ENCODE data around the gene ARHGEF38.
A peak's percentile ranks its signal among the peaks of the same experiment; 100 is the strongest.

ARHGEF38 gene

DNA sequence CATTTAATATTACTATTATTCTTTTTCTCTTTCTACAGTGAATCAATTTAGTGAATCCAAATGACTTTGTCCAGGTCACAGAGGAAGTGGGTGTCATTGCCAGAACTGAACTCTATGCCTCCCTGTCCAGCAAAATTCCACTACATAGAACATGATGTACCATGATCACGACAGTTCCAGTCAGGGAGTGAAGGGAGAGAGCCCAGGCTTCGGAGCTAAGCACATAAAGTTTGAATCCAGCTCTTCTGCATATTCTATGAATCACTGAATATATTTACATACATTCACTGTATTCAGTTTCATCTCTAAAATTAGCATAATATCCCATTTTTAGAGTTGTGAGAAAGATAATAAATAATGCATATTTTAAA, 17.4 kb downstream of the ARHGEF38 start:
- TF ChIP-seq, protein P1, sequence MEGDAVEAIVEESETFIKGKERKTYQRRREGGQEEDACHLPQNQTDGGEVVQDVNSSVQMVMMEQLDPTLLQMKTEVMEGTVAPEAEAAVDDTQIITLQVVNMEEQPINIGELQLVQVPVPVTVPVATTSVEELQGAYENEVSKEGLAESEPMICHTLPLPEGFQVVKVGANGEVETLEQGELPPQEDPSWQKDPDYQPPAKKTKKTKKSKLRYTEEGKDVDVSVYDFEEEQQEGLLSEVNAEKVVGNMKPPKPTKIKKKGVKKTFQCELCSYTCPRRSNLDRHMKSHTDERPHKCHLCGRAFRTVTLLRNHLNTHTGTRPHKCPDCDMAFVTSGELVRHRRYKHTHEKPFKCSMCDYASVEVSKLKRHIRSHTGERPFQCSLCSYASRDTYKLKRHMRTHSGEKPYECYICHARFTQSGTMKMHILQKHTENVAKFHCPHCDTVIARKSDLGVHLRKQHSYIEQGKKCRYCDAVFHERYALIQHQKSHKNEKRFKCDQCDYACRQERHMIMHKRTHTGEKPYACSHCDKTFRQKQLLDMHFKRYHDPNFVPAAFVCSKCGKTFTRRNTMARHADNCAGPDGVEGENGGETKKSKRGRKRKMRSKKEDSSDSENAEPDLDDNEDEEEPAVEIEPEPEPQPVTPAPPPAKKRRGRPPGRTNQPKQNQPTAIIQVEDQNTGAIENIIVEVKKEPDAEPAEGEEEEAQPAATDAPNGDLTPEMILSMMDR (IDR thresholded peaks at IDR 0.05; ENCODE audit: control insufficient read depth, extremely low read depth, insufficient read depth) = no peak
- DNase-seq (ENCODE audit: low read depth) = no peak
- no peak overlapping the region for H3K4me3 ChIP-seq (ENCODE audit: low read depth, low read length)

DNA sequence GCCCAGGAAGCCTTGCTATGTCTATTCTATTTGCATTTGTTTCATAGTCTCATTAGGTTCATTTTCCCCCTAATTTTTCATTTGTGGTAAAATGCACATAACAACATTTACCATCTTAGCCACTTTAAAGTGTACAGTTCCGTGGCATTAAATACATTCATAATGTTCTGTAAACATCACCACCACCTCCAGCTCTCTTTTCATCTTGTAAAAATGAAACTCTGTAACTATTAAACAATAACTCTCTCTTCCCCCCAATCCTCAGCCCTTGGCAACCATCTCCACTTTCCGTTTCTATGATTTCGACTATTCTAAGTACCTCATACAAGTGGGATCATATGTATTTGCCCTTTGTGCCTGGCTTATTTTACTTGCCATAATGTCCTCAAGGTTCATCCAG, 19.9 kb downstream of the ARHGEF38 start:
- TF ChIP-seq, protein P1 (IDR thresholded peaks at IDR 0.05; ENCODE audit: control insufficient read depth, extremely low read depth, insufficient read depth) = no peak
- no peak overlapping the region for H3K4me3 ChIP-seq (ENCODE audit: low read depth, low read length)
- DNase-seq (ENCODE audit: low read depth) = no peak

DNA sequence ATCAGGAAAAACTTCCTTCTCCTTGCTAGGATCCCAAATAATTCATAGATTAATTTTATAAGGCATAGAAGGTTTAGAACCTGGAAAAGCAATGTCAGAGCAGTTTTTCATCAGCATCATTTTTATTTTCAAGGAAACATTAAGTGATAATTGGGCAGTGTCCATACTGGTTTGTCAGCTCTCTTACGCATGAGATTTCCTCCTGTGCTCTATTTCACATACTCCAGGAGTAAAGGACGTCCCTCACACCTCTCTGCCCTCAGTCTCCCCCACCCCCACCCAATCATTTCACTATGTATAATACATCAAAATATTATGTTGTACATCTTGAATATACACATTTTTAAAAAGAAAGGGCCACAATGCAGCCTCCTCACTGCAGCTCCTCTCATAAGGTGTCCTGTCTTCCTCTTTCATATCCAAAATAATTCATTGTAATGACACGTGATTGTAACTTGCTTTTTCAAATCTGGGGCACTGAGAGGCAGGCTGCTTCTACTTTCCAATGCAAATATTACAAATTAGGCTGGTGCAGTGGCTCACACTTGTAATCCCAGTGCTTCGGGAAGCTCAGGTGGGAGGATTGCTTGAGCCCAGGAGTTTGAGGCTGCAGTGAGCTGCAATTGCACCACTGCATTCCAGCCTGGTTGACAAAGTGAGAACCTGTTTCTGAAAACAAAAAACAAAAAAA, 34.4 kb downstream of the ARHGEF38 start:
- no peak for DNase-seq (ENCODE audit: low read depth)
- H3K4me3 ChIP-seq (ENCODE audit: low read depth, low read length) = 0 out of 2 replicates have a peak overlapping the region, but pooled peaks have one; percentile 18
- TF ChIP-seq, protein P1 (IDR thresholded peaks at IDR 0.05; ENCODE audit: control insufficient read depth, extremely low read depth, insufficient read depth) = 0 out of 2 replicates have a peak, but pooled peaks have one; percentile 16

DNA sequence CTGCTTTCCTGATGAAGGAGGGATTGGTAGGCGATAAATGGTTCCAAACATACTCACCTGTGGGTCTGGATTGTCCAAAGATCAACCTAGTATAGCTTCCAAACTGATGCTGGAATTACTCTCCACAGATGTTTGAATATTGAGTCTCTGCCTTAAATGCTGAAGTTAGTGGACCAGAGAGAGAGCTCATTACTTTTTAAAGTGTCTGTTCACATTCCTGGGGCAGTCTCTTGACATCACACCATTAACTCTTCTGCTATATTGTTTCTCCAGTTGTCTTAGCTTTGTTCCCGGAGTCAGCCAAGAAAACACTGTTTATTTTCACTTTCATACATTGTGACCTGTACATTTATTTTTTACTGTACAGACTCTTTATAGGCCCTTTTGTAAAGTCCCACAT, 35.4 kb downstream of the ARHGEF38 start:
- no peak overlapping the region for H3K4me3 ChIP-seq (ENCODE audit: low read depth, low read length)
- no peak for DNase-seq (ENCODE audit: low read depth)
- TF ChIP-seq, protein P1 (IDR thresholded peaks at IDR 0.05; ENCODE audit: control insufficient read depth, extremely low read depth, insufficient read depth) = no peak

DNA sequence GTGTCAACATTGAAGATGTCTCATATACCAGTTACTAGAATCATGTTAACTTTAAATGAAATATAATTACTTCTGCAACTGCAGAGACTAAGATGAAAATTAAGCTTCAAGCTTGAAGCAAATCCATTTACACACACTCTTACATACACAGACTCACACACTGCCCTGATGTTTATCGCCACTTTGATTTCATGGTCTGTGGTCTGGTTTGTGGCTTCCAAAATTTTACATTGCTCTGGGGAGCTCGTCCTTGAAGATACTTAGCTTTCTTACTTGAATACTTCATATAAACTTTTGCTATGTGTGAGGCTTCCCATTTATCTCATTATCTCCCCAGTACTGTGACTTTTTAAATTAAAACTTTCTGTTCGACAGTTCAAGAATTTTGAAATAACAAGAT, 35.8 kb downstream of the ARHGEF38 start:
- DNase-seq (ENCODE audit: low read depth) = no peak
- no peak overlapping the region for H3K4me3 ChIP-seq (ENCODE audit: low read depth, low read length)
- TF ChIP-seq, protein P1 (IDR thresholded peaks at IDR 0.05; ENCODE audit: control insufficient read depth, extremely low read depth, insufficient read depth) = no peak

DNA sequence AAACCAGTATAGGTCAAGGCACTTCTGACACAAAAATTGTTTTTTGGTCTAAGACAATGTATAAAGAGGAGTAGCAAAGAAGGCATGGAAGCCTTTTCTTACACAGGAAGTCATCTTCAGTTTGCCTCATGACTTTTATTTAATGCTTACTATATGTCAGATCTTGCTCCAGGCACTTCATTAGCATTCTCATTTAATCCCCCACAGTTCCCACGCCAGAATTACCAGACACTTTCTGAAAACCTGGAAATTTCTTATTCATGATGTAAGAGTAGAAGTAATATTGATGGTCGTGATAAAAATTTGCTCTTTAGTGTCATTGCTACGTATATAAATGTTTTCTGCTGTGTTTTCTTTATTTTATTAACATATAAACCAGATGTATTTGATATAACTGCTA, 39.2 kb downstream of the ARHGEF38 start:
- H3K4me3 ChIP-seq (ENCODE audit: low read depth, low read length) = no peak overlapping the region
- TF ChIP-seq, protein P1 (IDR thresholded peaks at IDR 0.05; ENCODE audit: control insufficient read depth, extremely low read depth, insufficient read depth) = no peak
- DNase-seq (ENCODE audit: low read depth) = no peak

Data from LNCaP clone FGC (cell line).